Glomerular endothelial cell (primary cell): ENCODE measurements around the gene ZAP70. TPM values are rescaled to one million over a fixed set of nuclear protein-coding genes. Genes with fewer than 3 reads are reported as not detected.

Experiments used
- DNase-seq: peaks from one replicate; pipeline ENCODE4 v3.0.0-alpha.2; 2011; ENCODE audit warnings: low read depth, low spot score; ENCODE audit errors: extremely low read depth
- total RNA-seq: library from RNA; depleted of rRNA; stranded (reverse); fragments of >200 nt; gene quantifications from 2 replicates; pipeline ENCODE4 v1.2.3, GENCODE V29; 2015

Gene ZAP70
- total RNA-seq, 1 donor from 2014 or later = 2.7 TPM

GRCh38 chr2:97775074-97775473, 61.7 kb downstream of the ZAP70 start:
- DNase-seq = no peak

- DNase-seq = no peak
Observed at GRCh38 chr2:97779141-97779540, 65.8 kb downstream of the ZAP70 start.

GRCh38 chr2:97781981-97782380, 68.6 kb downstream of the ZAP70 start:
- DNase-seq = no peak

GRCh38 chr2:97784953-97785352, 71.6 kb downstream of the ZAP70 start:
- DNase-seq = no peak

- no peak for DNase-seq
Observed at GRCh38 chr2:97785818-97786217, 72.4 kb downstream of the ZAP70 start.

- no peak for DNase-seq
Observed at GRCh38 chr2:97788986-97789644, 75.7 kb downstream of the ZAP70 start.

Other genes with a start within 250 kb of the ZAP70 start
- 38.1 and 51.2 TPM in 2 replicates for gene ANKRD36B, start 123.7 kb upstream of the ZAP70 start, total RNA-seq
- 276 and 376 TPM in 2 replicates for gene COX5B, start 67.5 kb upstream of the ZAP70 start, total RNA-seq
- 59.7 and 62.4 TPM in 2 replicates for gene ACTR1B, start 49.5 kb upstream of the ZAP70 start, total RNA-seq
- gene C2orf92, start 43.9 kb upstream of the ZAP70 start, total RNA-seq = 0.78 and 3.3 TPM in 2 replicates